SK-N-SH treated with all-trans-retinoic acid at 6 μM for 48 hours (cell line): ENCODE measurements around the gene CHST13.

Source experiments
- CREB5 ChIP-seq: fragments of 250-450 bp; sonication (Bioruptor Pico); IDR thresholded peaks from 2 replicates; pipeline ENCODE4 v1.5.1; 2020; ENCODE audit warnings: low read depth, mild to moderate bottlenecking, moderate library complexity
- CSDC2 ChIP-seq: fragments of 250-450 bp; sonication (Bioruptor Pico); IDR thresholded peaks from 2 replicates; pipeline ENCODE4 v1.5.0; 2020; ENCODE audit warnings: mild to moderate bottlenecking, moderate library complexity
- ISL1 ChIP-seq: fragments of 250-450 bp; sonication (Bioruptor Pico); IDR thresholded peaks from 2 replicates; pipeline ENCODE4 v2.1.2; 2022; ENCODE audit warnings: mild to moderate bottlenecking, moderate library complexity
- OSR1 ChIP-seq: fragments of 250-450 bp; sonication (Bioruptor Pico); IDR thresholded peaks from 2 replicates; pipeline ENCODE4 v1.8.0; 2022; ENCODE audit warnings: moderate library complexity, mild to moderate bottlenecking, inconsistent platforms
- PPARA ChIP-seq: fragments of 250-450 bp; sonication (Bioruptor Pico); IDR thresholded peaks from 2 replicates; pipeline ENCODE4 v1.5.0; 2020; ENCODE audit warnings: mild to moderate bottlenecking, borderline replicate concordance
- ZFP30 ChIP-seq: fragments of 450-650 bp; formaldehyde crosslinking; IDR thresholded peaks from 2 replicates; pipeline ENCODE4 v1.5.0; 2022; ENCODE audit warnings: mild to moderate bottlenecking, moderate library complexity
- ZNF8 ChIP-seq: fragments of 450-650 bp; formaldehyde crosslinking; IDR thresholded peaks from 2 replicates; pipeline ENCODE4 v1.5.0; 2020; ENCODE audit warnings: mild to moderate bottlenecking, moderate library complexity

- TF ChIP-seq ZNF8 (CRISPR knock-in tag): no peak
- TF ChIP-seq OSR1 (CRISPR knock-in tag): no peak
- TF ChIP-seq CSDC2 (CRISPR knock-in tag): no peak
- no peak for TF ChIP-seq ISL1 (CRISPR knock-in tag)
- TF ChIP-seq ZFP30 (CRISPR knock-in tag): no peak
- TF ChIP-seq CREB5 (CRISPR knock-in tag): no peak
- no peak for TF ChIP-seq PPARA (CRISPR knock-in tag)
Observed at GRCh38 chr3:126568776-126569342, 44.9 kb downstream of the CHST13 start.
